ENCODE results near the gene SFMBT1.

SFMBT1 gene

DNA sequence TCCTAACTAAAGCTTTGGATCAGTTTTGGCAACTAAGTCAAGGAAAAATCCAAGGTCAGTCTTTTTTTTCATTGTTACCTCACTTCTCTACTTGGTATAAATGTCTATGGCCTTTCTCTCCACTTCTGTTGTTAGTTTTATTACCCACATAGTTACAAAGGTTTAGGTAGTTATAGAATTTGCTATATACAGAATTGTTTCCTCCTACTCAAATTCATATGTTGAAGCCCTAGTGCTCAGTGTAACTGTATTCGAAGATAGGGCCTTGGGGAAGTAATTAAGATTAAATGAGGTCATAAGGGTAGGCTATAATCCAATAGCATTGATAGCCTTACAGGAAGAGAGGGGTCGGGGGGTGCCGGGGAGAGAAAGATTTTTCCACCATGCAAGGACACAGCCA lies 128.8 kb downstream of the SFMBT1 start:
- H2BK15ac ChIP-seq (ENCODE audit: low read depth, poor library complexity, severe bottlenecking) = no peak overlapping the region
- H2BK12ac ChIP-seq (ENCODE audit: low read length in 2 of 2) = no peak overlapping the region
- H3K9me3 ChIP-seq (ENCODE audit: control insufficient read depth, low read length) = no peaks in the 10 kb centered on the region
- H3K36me3 ChIP-seq (ENCODE audit: control insufficient read depth in 1 of 2, insufficient read depth in 2 of 2, low read depth in 1 of 2, low read length in 2 of 2) = peaks cover 0 to 54% of the 10 kb centered on the region in 2 experiments
- H3K18ac ChIP-seq (ENCODE audit: low read depth in 1 of 2, low read length in 2 of 2) = no peak overlapping the region
- H3K27ac ChIP-seq (ENCODE audit: low read length, poor library complexity, severe bottlenecking) = no peak overlapping the region
- H4K8ac ChIP-seq (ENCODE audit: low read length) = no peak overlapping the region
- H3K23ac ChIP-seq (ENCODE audit: low read length in 2 of 2) = no peak overlapping the region
- no peak overlapping the region for H3K14ac ChIP-seq (ENCODE audit: low read length in 2 of 2)
- no peak overlapping the region for H3K4ac ChIP-seq (ENCODE audit: low read depth in 1 of 2, low read length in 2 of 2)
- no peak overlapping the region for H3K9ac ChIP-seq (ENCODE audit: low read length)
- H3K4me1 ChIP-seq (ENCODE audit: control insufficient read depth, insufficient read depth, low read depth, low read length) = no peaks in the 10 kb centered on the region
- no peak overlapping the region for H3K4me2 ChIP-seq (ENCODE audit: low read length, poor library complexity, severe bottlenecking)
- no peak overlapping the region for H2BK120ac ChIP-seq (ENCODE audit: low read depth, low read length)
- DNase-seq = no peak
- no peak overlapping the region for H4K91ac ChIP-seq (ENCODE audit: low read length)
- H3K79me1 ChIP-seq (replicated peaks; ENCODE audit: low read length, poor library complexity, severe bottlenecking) = no peaks in the 10 kb centered on the region
- H2BK5ac ChIP-seq (ENCODE audit: low read depth, low read length, poor library complexity, severe bottlenecking) = no peak overlapping the region
- H2AK5ac ChIP-seq (ENCODE audit: low read length, severe bottlenecking) = no peak overlapping the region
- no peaks in the 10 kb centered on the region for H3K27me3 ChIP-seq (ENCODE audit: control insufficient read depth in 1 of 2, insufficient read depth in 1 of 2, low read length in 2 of 2)
- no peak overlapping the region for H3K4me3 ChIP-seq (ENCODE audit: insufficient read depth in 1 of 2, low read depth in 1 of 2, low read length in 2 of 2)
- no peak overlapping the region for H2AFZ ChIP-seq (ENCODE audit: low read depth, low read length)
- 100% methylated on average over 3 of the region's 3 CpGs for WGBS

DNA sequence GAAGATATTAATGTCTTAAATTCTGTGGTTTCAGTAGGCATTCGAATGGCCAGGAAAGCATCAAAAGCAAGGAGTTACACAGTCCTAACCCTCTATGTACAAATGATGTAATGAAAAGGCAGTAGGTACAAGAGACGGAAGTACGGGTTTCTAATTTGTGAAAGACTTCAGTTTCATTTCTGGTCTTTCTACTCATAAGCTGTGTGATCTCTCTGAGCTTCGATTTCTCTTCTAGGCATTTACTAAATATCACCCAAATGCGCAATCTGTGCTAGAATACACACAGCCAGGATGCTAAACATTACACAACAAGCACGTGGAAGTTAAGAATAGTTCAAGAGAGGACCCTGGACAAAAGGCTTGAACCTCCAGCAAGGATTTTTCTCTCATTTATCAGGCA lies 130.6 kb downstream of the SFMBT1 start:
- no peak overlapping the region for H3K9ac ChIP-seq (ENCODE audit: low read length)
- no peak overlapping the region for H2AK5ac ChIP-seq (ENCODE audit: low read length, severe bottlenecking)
- no peak overlapping the region for H2BK15ac ChIP-seq (ENCODE audit: low read depth, poor library complexity, severe bottlenecking)
- H2BK120ac ChIP-seq (ENCODE audit: low read depth, low read length) = no peak overlapping the region
- no peak overlapping the region for H4K8ac ChIP-seq (ENCODE audit: low read length)
- no peaks in the 10 kb centered on the region for H3K27me3 ChIP-seq (ENCODE audit: control insufficient read depth in 1 of 2, insufficient read depth in 1 of 2, low read length in 2 of 2)
- no peak overlapping the region for H3K18ac ChIP-seq (ENCODE audit: low read depth in 1 of 2, low read length in 2 of 2)
- H2AFZ ChIP-seq (ENCODE audit: low read depth, low read length) = no peak overlapping the region
- no peak overlapping the region for H4K91ac ChIP-seq (ENCODE audit: low read length)
- WGBS = 97% methylated on average over 6 of the region's 6 CpGs
- no peak overlapping the region for H3K4me3 ChIP-seq (ENCODE audit: insufficient read depth in 1 of 2, low read depth in 1 of 2, low read length in 2 of 2)
- H3K4ac ChIP-seq (ENCODE audit: low read depth in 1 of 2, low read length in 2 of 2) = no peak overlapping the region
- H3K14ac ChIP-seq (ENCODE audit: low read length in 2 of 2) = no peak overlapping the region
- H3K9me3 ChIP-seq (ENCODE audit: control insufficient read depth, low read length) = no peaks in the 10 kb centered on the region
- DNase-seq = no peak
- no peaks in the 10 kb centered on the region for H3K4me1 ChIP-seq (ENCODE audit: control insufficient read depth, insufficient read depth, low read depth, low read length)
- no peak overlapping the region for H3K23ac ChIP-seq (ENCODE audit: low read length in 2 of 2)
- H3K4me2 ChIP-seq (ENCODE audit: low read length, poor library complexity, severe bottlenecking) = no peak overlapping the region
- H3K36me3 ChIP-seq (ENCODE audit: control insufficient read depth in 1 of 2, insufficient read depth in 2 of 2, low read depth in 1 of 2, low read length in 2 of 2) = peaks cover 0 to 46% of the 10 kb centered on the region in 2 experiments
- no peaks in the 10 kb centered on the region for H3K79me1 ChIP-seq (replicated peaks; ENCODE audit: low read length, poor library complexity, severe bottlenecking)
- H2BK12ac ChIP-seq (ENCODE audit: low read length in 2 of 2) = no peak overlapping the region
- H3K27ac ChIP-seq (ENCODE audit: low read length, poor library complexity, severe bottlenecking) = no peak overlapping the region
- H2BK5ac ChIP-seq (ENCODE audit: low read depth, low read length, poor library complexity, severe bottlenecking) = no peak overlapping the region

DNA sequence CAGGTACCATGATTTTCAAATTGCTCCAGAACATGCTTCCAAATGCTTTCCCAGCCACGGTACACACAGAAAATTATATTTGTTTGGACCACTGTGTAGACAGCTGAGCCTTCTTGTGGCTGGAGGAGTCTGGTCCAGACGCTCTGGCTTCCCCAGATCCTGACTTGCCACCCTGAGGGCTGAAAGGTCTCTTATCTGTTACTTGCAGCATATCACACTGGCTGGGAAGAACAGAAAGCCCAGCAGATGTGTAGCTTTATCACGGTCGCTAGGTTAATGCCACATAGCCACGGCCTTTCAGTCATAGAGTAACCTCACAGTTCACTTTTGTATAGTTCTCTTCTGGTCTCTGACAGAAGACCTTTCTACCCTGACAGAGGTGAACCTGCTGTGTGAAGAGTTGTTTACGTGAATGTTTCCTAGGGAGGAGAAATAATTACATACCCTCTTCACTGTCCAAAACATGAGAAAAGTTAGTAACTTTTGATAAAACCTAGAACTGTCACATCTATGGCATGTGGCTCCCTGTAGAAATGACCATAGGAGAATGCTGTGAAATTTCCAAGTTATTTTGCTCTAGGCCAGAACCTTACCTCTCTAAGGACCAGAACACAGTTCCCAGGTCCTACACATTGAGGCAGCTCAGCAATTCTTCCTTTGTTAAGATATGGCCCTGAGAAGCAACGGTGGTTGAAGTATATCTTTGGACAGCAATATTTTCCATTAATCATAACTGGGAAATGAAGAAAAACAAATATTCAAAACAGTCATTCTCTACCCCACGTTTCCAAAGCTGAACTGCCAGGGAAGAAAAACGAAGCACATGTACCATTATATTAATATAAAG lies 132.8 kb downstream of the SFMBT1 start:
- H3K9me3 ChIP-seq (ENCODE audit: control insufficient read depth, low read length) = no peaks in the 10 kb centered on the region
- no peak overlapping the region for H2BK15ac ChIP-seq (ENCODE audit: low read depth, poor library complexity, severe bottlenecking)
- H4K91ac ChIP-seq (ENCODE audit: low read length) = no peak overlapping the region
- no peak for DNase-seq
- no peak overlapping the region for H3K27ac ChIP-seq (ENCODE audit: low read length, poor library complexity, severe bottlenecking)
- H3K79me1 ChIP-seq (replicated peaks; ENCODE audit: low read length, poor library complexity, severe bottlenecking) = no peaks in the 10 kb centered on the region
- no peak overlapping the region for H3K23ac ChIP-seq (ENCODE audit: low read length in 2 of 2)
- no peak overlapping the region for H4K8ac ChIP-seq (ENCODE audit: low read length)
- H3K9ac ChIP-seq (ENCODE audit: low read length) = no peak overlapping the region
- H3K4me2 ChIP-seq (ENCODE audit: low read length, poor library complexity, severe bottlenecking) = no peak overlapping the region
- H2BK5ac ChIP-seq (ENCODE audit: low read depth, low read length, poor library complexity, severe bottlenecking) = no peak overlapping the region
- no peak overlapping the region for H3K14ac ChIP-seq (ENCODE audit: low read length in 2 of 2)
- H2BK120ac ChIP-seq (ENCODE audit: low read depth, low read length) = no peak overlapping the region
- H2AK5ac ChIP-seq (ENCODE audit: low read length, severe bottlenecking) = no peak overlapping the region
- H3K27me3 ChIP-seq (ENCODE audit: control insufficient read depth in 1 of 2, insufficient read depth in 1 of 2, low read length in 2 of 2) = no peaks in the 10 kb centered on the region
- H3K36me3 ChIP-seq (ENCODE audit: control insufficient read depth in 1 of 2, insufficient read depth in 2 of 2, low read depth in 1 of 2, low read length in 2 of 2) = peaks cover 0 to 35% of the 10 kb centered on the region in 2 experiments
- WGBS = 94% methylated on average over 2 of the region's 9 CpGs
- H3K18ac ChIP-seq (ENCODE audit: low read depth in 1 of 2, low read length in 2 of 2) = no peak overlapping the region
- no peak overlapping the region for H3K4ac ChIP-seq (ENCODE audit: low read depth in 1 of 2, low read length in 2 of 2)
- H3K4me3 ChIP-seq (ENCODE audit: insufficient read depth in 1 of 2, low read depth in 1 of 2, low read length in 2 of 2) = no peak overlapping the region
- H3K4me1 ChIP-seq (ENCODE audit: control insufficient read depth, insufficient read depth, low read depth, low read length) = no peaks in the 10 kb centered on the region
- no peak overlapping the region for H2AFZ ChIP-seq (ENCODE audit: low read depth, low read length)
- H2BK12ac ChIP-seq (ENCODE audit: low read length in 2 of 2) = no peak overlapping the region

DNA sequence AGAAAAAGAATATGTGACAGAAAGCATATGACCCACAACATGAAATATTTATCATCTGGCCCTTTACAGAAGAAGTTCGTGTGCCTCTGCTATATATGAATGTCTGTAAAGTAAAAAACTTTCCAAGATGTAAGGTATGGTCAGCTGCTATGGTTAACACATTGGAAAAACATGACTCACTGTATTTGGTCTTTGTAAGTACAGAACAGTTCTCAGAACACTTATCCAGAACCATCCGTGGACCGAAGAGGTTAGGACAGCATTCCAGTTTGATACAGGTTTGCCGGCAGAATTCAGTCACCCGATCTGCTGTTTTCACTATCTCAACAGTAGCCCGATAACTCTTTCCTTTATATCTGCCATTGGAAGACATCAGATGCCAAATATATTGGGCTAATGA lies 135.1 kb downstream of the SFMBT1 start:
- Histone ChIP-seq H2AK5ac (ENCODE audit: low read length, severe bottlenecking) (no peak overlapping the region), H3K27me3 (ENCODE audit: control insufficient read depth in 1 of 2, insufficient read depth in 1 of 2, low read length in 2 of 2) (no peaks in the 10 kb centered on the region), H3K4ac (ENCODE audit: low read depth in 1 of 2, low read length in 2 of 2) (no peak overlapping the region), H2AFZ (ENCODE audit: low read depth, low read length) (no peak overlapping the region), H3K4me3 (ENCODE audit: insufficient read depth in 1 of 2, low read depth in 1 of 2, low read length in 2 of 2) (no peak overlapping the region), H3K18ac (ENCODE audit: low read depth in 1 of 2, low read length in 2 of 2) (no peak overlapping the region), H3K4me1 (ENCODE audit: control insufficient read depth, insufficient read depth, low read depth, low read length) (no peaks in the 10 kb centered on the region), H3K79me1 (replicated peaks; ENCODE audit: low read length, poor library complexity, severe bottlenecking) (no peaks in the 10 kb centered on the region), H2BK15ac (ENCODE audit: low read depth, poor library complexity, severe bottlenecking) (no peak overlapping the region), H3K36me3 (ENCODE audit: control insufficient read depth in 1 of 2, insufficient read depth in 2 of 2, low read depth in 1 of 2, low read length in 2 of 2) (peaks cover 0 to 45% of the 10 kb centered on the region in 2 experiments), H4K8ac (ENCODE audit: low read length) (no peak overlapping the region), H3K9ac (ENCODE audit: low read length) (no peak overlapping the region), H2BK120ac (ENCODE audit: low read depth, low read length) (no peak overlapping the region), H3K4me2 (ENCODE audit: low read length, poor library complexity, severe bottlenecking) (no peak overlapping the region), H3K14ac (ENCODE audit: low read length in 2 of 2) (no peak overlapping the region), H3K23ac (ENCODE audit: low read length in 2 of 2) (no peak overlapping the region), H2BK5ac (ENCODE audit: low read depth, low read length, poor library complexity, severe bottlenecking) (no peak overlapping the region), H4K91ac (ENCODE audit: low read length) (no peak overlapping the region), H2BK12ac (ENCODE audit: low read length in 2 of 2) (no peak overlapping the region), H3K27ac (ENCODE audit: low read length, poor library complexity, severe bottlenecking) (no peak overlapping the region), H3K9me3 (ENCODE audit: control insufficient read depth, low read length) (no peaks in the 10 kb centered on the region)
- no peak for DNase-seq
- 100% methylated on average over 4 of the region's 6 CpGs for WGBS

Measured in mesenchymal stem cell (in vitro differentiated cells and primary cell).